ENCODE measurements around the gene OR10G3.
"Not testable (repeated sequence)": the region's sequence is repeated elsewhere in the genome, so short reads cannot be mapped to it uniquely, and the experiment has no call there.

OR10G3 gene, protein sequence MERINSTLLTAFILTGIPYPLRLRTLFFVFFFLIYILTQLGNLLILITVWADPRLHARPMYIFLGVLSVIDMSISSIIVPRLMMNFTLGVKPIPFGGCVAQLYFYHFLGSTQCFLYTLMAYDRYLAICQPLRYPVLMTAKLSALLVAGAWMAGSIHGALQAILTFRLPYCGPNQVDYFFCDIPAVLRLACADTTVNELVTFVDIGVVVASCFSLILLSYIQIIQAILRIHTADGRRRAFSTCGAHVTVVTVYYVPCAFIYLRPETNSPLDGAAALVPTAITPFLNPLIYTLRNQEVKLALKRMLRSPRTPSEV

DNA sequence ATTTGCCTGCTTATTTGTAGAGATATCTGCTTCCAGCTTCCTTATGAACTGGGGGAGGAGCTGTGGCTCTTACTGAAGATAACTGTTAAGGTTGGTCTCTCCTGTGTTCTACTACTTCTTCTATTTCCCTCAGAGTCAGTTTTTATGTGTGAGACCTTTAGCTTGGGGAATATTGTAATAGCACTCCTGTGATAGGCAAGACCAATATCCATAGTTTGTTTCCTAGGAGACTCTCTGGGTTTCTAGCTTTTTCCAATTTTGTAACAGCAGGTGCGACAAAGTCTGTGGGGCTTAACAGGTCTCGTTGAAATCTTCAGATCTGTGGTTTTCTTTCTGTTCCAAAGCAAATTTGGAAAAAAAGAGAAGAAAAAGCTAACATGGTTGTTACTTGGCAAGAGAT lies at the start of gene OR10G3:
OR10G3 (minus strand) TSS at position 101 of the 400 bp plus-strand sequence. CDS start 9,332 bp downstream, outside the sequence.
- no peaks in the 10 kb centered on the region for H3K9me3 Mint-ChIP-seq
- no peaks in the 10 kb centered on the region for H3K4me1 Mint-ChIP-seq (ENCODE audit: low read depth)
- no peak for DNase-seq (ENCODE audit: low spot score)
- H3K36me3 Mint-ChIP-seq (ENCODE audit: low read depth), result no peaks in the 10 kb centered on the region
- H3K27me3 Mint-ChIP-seq (ENCODE audit: low read depth), result peaks cover 13% of the 10 kb centered on the region
- no peak within 1 kb of the TSS for H3K27ac Mint-ChIP-seq
- H3K4me3 Mint-ChIP-seq, result no peak within 1 kb of the TSS

DNA sequence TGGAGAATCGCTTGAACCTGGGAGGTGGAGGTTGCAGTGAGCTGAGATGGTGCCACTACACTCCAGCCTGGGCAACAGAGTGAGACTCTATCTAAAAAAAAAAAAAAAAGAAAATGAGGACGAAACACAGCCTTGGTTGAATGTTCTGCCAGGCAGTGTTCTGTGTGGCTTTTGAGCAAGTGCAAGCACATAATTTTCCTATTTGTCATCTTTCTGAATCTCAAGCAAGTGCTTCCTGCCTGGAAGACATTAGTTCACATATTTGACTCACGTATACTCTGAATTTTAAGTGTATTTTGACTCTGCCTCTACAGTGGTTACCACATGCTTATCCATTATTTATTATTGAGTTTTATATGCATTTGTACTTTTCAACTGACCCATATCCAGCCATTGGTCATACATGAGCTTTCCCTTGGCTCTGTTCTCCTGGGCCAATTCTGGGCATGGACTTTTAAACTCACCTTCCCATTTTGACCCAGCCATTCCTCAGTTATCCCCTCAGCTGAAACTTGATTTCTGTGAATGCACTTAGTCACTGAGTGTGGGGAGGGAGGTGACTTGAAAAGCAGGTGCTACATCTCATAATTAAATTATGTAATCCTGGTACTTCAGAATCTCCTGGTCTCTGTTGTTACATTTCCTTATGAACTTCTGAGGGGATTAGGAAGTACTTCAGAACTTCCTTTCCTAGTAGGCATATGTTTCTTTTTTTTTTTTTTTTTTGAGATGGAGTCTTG lies 46.8 kb upstream of the OR10G3 start:
- Mint-ChIP-seq H3K4me3 (no peak overlapping the region), H3K9me3 (no peaks in the 10 kb centered on the region), H3K36me3 (ENCODE audit: low read depth) (no peaks in the 10 kb centered on the region), H3K27me3 (ENCODE audit: low read depth) (peaks cover 14% of the 10 kb centered on the region), H3K27ac (no peak overlapping the region), H3K4me1 (ENCODE audit: low read depth) (no peaks in the 10 kb centered on the region)
- DNase-seq (ENCODE audit: low spot score), result no peak

DNA sequence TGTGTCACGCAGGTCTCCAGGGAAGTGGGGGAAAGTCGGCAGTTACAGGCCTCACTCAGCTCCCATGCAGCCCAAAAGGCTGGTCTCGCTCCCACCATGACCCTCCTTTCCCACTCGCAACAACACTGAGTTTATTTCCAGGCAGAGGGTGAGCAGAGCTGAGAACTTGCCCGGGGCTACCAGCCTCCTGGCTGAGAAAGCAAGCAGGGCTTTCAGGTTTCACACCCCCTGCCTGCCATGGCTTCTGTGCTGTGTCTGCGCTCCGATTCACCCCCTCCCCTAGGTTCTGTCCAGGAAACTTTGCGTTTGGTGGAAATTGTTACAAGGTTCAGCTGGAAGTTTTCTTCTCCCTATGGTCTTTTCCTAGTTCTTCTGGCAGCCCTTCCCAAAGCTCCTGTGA lies 37.7 kb upstream of the OR10G3 start:
- Mint-ChIP-seq H3K27ac (no peak overlapping the region), H3K27me3 (ENCODE audit: low read depth) (peaks cover 6% of the 10 kb centered on the region), H3K4me1 (ENCODE audit: low read depth) (no peaks in the 10 kb centered on the region), H3K36me3 (ENCODE audit: low read depth) (no peaks in the 10 kb centered on the region), H3K4me3 (no peak overlapping the region), H3K9me3 (no peaks in the 10 kb centered on the region)
- no peak for DNase-seq (ENCODE audit: low spot score)

- Mint-ChIP-seq H3K4me1 (ENCODE audit: low read depth) (no peaks in the 10 kb centered on the region), H3K27ac (no peak overlapping the region)
These were observed 34.4 kb upstream of the OR10G3 start for GRCh38 chr14:21614240-21614639.

GRCh38 chr14:21612324-21612723 lies 32.4 kb upstream of the OR10G3 start:
- no peak for DNase-seq (ENCODE audit: low spot score)
- no peak overlapping the region for H3K4me3 Mint-ChIP-seq
- H3K27me3 Mint-ChIP-seq (ENCODE audit: low read depth), result peaks cover 16% of the 10 kb centered on the region

More at GRCh38 chr14:21614240-21614639, 34.4 kb upstream of the OR10G3 start:
- H3K27me3 Mint-ChIP-seq (ENCODE audit: low read depth), result peaks cover 7% of the 10 kb centered on the region
- no peak overlapping the region for H3K4me3 Mint-ChIP-seq
- no peak for DNase-seq (ENCODE audit: low spot score)
- H3K36me3 Mint-ChIP-seq (ENCODE audit: low read depth), result no peaks in the 10 kb centered on the region
- no peaks in the 10 kb centered on the region for H3K9me3 Mint-ChIP-seq

DNA sequence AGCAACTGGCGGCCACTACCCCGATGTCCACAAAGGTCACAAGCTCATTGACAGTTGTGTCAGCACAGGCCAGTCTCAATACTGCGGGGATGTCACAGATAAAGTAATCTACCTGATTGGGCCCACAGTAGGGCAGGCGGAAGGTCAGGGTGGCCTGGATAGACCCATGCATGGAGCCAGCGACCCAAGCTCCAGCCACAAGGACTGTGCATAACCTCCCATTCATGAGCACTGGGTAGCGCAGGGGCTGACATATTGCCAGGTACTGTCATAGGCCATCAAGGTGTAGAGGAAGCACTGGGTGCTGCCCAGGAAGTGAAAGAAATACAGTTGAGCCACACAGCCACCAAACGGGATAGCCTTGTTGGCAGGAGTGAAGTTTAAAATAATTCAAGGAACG lies 22.3 kb upstream of the OR10G3 start:
- H3K4me3 Mint-ChIP-seq; H3K9me3 Mint-ChIP-seq; DNase-seq (ENCODE audit: low spot score); H3K4me1 Mint-ChIP-seq (ENCODE audit: low read depth); H3K27ac Mint-ChIP-seq; H3K36me3 Mint-ChIP-seq (ENCODE audit: low read depth): not testable (repeated sequence)
- peaks cover 11% of the 10 kb centered on the region for H3K27me3 Mint-ChIP-seq (ENCODE audit: low read depth)

More at GRCh38 chr14:21612324-21612723, 32.4 kb upstream of the OR10G3 start:
- H3K4me1 Mint-ChIP-seq (ENCODE audit: low read depth), result no peaks in the 10 kb centered on the region
- H3K36me3 Mint-ChIP-seq (ENCODE audit: low read depth), result no peaks in the 10 kb centered on the region
- H3K27ac Mint-ChIP-seq, result no peak overlapping the region
- no peaks in the 10 kb centered on the region for H3K9me3 Mint-ChIP-seq

- Mint-ChIP-seq H3K9me3 (peaks cover 20% of the 10 kb centered on the region), H3K27ac (no peak overlapping the region), H3K27me3 (ENCODE audit: low read depth) (peaks cover 13% of the 10 kb centered on the region), H3K36me3 (ENCODE audit: low read depth) (peaks cover 2% of the 10 kb centered on the region), H3K4me3 (no peak overlapping the region), H3K4me1 (ENCODE audit: low read depth) (no peaks in the 10 kb centered on the region)
- no peak for DNase-seq (ENCODE audit: low spot score)
These were observed 9.4 kb upstream of the OR10G3 start for GRCh38 chr14:21589317-21589716.

DNA sequence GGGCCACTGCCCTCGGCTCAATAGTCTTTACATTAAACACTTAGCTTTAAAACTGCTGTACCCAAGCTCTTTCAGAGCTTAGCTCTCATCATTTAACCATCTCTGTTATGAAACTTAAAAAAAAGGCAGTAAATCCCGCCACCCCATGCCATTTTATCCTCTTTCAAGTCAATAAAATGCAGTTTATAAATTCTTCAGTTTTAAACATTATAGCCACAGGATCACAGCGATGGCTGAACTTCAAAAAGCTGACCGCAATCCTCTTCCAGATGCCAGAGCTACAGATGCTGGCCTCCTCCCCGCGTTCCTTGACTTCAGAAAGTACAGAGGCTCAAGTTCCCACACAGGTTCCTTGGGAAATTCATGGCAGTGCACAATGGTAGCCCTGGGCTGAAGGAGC lies 4.2 kb downstream of the OR10G3 start:
- no peak overlapping the region for H3K27ac Mint-ChIP-seq
- H3K27me3 Mint-ChIP-seq (ENCODE audit: low read depth), result peaks cover 10% of the 10 kb centered on the region
- H3K36me3 Mint-ChIP-seq (ENCODE audit: low read depth), result no peaks in the 10 kb centered on the region
- H3K9me3 Mint-ChIP-seq, result peaks cover 5% of the 10 kb centered on the region
- no peaks in the 10 kb centered on the region for H3K4me1 Mint-ChIP-seq (ENCODE audit: low read depth)
- no peak for DNase-seq (ENCODE audit: low spot score)
- no peak overlapping the region for H3K4me3 Mint-ChIP-seq

GRCh38 chr14:21572604-21573003 lies 7.3 kb downstream of the OR10G3 start:
- no peak overlapping the region for H3K4me3 Mint-ChIP-seq
- peaks cover 5% of the 10 kb centered on the region for H3K9me3 Mint-ChIP-seq
- H3K4me1 Mint-ChIP-seq (ENCODE audit: low read depth), result no peaks in the 10 kb centered on the region
- no peaks in the 10 kb centered on the region for H3K36me3 Mint-ChIP-seq (ENCODE audit: low read depth)
- no peak overlapping the region for H3K27ac Mint-ChIP-seq
- no peak for DNase-seq (ENCODE audit: low spot score)
- H3K27me3 Mint-ChIP-seq (ENCODE audit: low read depth), result peaks cover 3% of the 10 kb centered on the region

GRCh38 chr14:21558703-21559170 lies 21.1 kb downstream of the OR10G3 start:
- DNase-seq (ENCODE audit: low spot score), result no peak
- Mint-ChIP-seq H3K9me3 (no peaks in the 10 kb centered on the region), H3K4me3 (no peak overlapping the region), H3K27ac (no peak overlapping the region), H3K36me3 (ENCODE audit: low read depth) (no peaks in the 10 kb centered on the region), H3K4me1 (ENCODE audit: low read depth) (peaks cover 5% of the 10 kb centered on the region), H3K27me3 (ENCODE audit: low read depth) (no peaks in the 10 kb centered on the region)

DNA sequence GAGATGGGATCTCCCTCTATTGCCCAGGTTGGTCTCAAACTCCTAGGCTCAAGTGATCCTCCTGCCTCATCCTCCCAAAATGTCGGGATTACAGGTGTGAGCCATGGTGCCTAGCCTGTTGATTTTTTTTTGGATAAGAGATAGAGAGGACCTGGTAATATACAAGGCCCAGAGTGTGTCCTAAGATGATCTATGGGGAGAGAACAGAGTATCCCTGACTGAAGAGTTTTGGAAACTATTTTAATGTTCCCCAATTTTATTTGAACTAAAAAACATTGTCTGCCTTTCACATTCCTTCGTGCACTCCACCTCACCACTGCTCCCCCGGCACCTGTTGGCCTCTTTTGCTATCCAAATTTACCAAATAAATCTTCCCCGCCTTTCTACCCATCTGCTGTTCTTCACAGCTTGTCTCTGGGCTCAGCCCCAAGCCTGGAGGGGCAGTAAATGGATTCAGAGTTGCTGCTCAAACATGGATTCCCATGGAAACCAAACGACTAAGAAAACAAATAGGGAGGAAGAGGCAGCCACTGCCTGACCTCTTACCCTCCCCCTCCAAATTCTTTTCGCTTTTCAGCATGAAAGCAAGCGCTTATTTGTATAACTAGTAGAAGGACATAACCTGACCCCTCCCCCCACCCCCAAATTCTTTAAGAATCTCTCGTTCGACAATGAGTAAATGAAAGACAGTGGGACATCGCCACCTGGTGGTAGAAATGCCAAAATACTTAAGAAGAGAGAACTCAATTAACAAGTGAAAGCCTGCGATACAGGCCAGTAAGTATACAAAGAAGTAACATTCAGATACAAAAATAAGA lies 22.6 kb downstream of the OR10G3 start:
- Mint-ChIP-seq H3K27me3 (ENCODE audit: low read depth) (no peaks in the 10 kb centered on the region), H3K36me3 (ENCODE audit: low read depth) (no peaks in the 10 kb centered on the region), H3K4me3 (peak overlapping the region; percentile 37), H3K27ac (peak overlapping the region; percentile 1), H3K4me1 (ENCODE audit: low read depth) (peaks cover 5% of the 10 kb centered on the region), H3K9me3 (no peaks in the 10 kb centered on the region)
- DNase-seq (ENCODE audit: low spot score), result peak; percentile 57

GRCh38 chr14:21556378-21557083 lies 23.3 kb downstream of the OR10G3 start:
- no peak for DNase-seq (ENCODE audit: low spot score)
- Mint-ChIP-seq H3K27ac (no peak overlapping the region), H3K4me3 (no peak overlapping the region), H3K9me3 (no peaks in the 10 kb centered on the region), H3K27me3 (ENCODE audit: low read depth) (no peaks in the 10 kb centered on the region), H3K36me3 (ENCODE audit: low read depth) (no peaks in the 10 kb centered on the region), H3K4me1 (ENCODE audit: low read depth) (peaks cover 5% of the 10 kb centered on the region)

GRCh38 chr14:21553266-21553665 lies 26.6 kb downstream of the OR10G3 start:
- DNase-seq (ENCODE audit: low spot score), result no peak
- Mint-ChIP-seq H3K27me3 (ENCODE audit: low read depth) (no peaks in the 10 kb centered on the region), H3K4me3 (no peak overlapping the region), H3K27ac (no peak overlapping the region), H3K9me3 (no peaks in the 10 kb centered on the region), H3K4me1 (ENCODE audit: low read depth) (peaks cover 5% of the 10 kb centered on the region), H3K36me3 (ENCODE audit: low read depth) (no peaks in the 10 kb centered on the region)

All from T-helper 2 cell treated with Interferon-gamma antibody and Interleukin-4, amounts not matched to agents 5 μg/mL and 100 μg/mL, for 36 hours (primary cell).